GM19240 (cell line): Measurements from ENCODE around the gene CADM1.
A peak's percentile ranks its signal among the peaks of the same experiment; 100 is the strongest.

ENCODE experiments used
- DNase-seq: peaks from one replicate; pipeline ENCODE4 v3.0.0; 2011; ENCODE audit warnings: low spot score; ENCODE audit not compliant: insufficient read length

The CADM1 gene

GRCh38 chr11:115215694-115216617, 288.3 kb downstream of the CADM1 start:
- no peak for DNase-seq

GRCh38 chr11:115214644-115215234, 289.5 kb downstream of the CADM1 start:
- DNase-seq, result no peak

GRCh38 chr11:115213007-115213406, 291.2 kb downstream of the CADM1 start:
- no peak for DNase-seq

GRCh38 chr11:115208808-115209259, 295.4 kb downstream of the CADM1 start:
- DNase-seq, result no peak

GRCh38 chr11:115207916-115208315, 296.3 kb downstream of the CADM1 start:
- no peak for DNase-seq

GRCh38 chr11:115207166-115207591, 297.0 kb downstream of the CADM1 start:
- DNase-seq, result no peak

GRCh38 chr11:115206365-115207022, 297.7 kb downstream of the CADM1 start:
- no peak for DNase-seq

GRCh38 chr11:115202900-115203552, 301.2 kb downstream of the CADM1 start:
- DNase-seq, result no peak

- no peak for DNase-seq
Measured at GRCh38 chr11:115202074-115202473, 302.1 kb downstream of the CADM1 start.

GRCh38 chr11:115201111-115201792, 303.0 kb downstream of the CADM1 start:
- no peak for DNase-seq

GRCh38 chr11:115199481-115200069, 304.6 kb downstream of the CADM1 start:
- DNase-seq, result no peak

GRCh38 chr11:115198321-115198741, 305.9 kb downstream of the CADM1 start:
- no peak for DNase-seq

GRCh38 chr11:115197433-115197832, 306.8 kb downstream of the CADM1 start:
- DNase-seq, result no peak

GRCh38 chr11:115197031-115197430, 307.2 kb downstream of the CADM1 start:
- DNase-seq, result no peak

GRCh38 chr11:115194802-115195110, 309.5 kb downstream of the CADM1 start:
- no peak for DNase-seq

GRCh38 chr11:115193914-115194801, 310.1 kb downstream of the CADM1 start:
- DNase-seq, result peak; percentile 18

- DNase-seq, result no peak
Measured at GRCh38 chr11:115191761-115192160, 312.5 kb downstream of the CADM1 start.

- no peak for DNase-seq
Measured at GRCh38 chr11:115190196-115190595, 314.0 kb downstream of the CADM1 start.

GRCh38 chr11:115188898-115189278, 315.3 kb downstream of the CADM1 start:
- no peak for DNase-seq
